Measurements from ENCODE around the gene C6. TPM values are rescaled to one million over a fixed set of nuclear protein-coding genes. Genes with fewer than 3 reads are reported as not detected.
"Not testable (repeated sequence)": the region's sequence is repeated elsewhere in the genome, so short reads cannot be mapped to it uniquely, and the experiment has no call there.

Gene C6
- polyA plus RNA-seq, 1 donor (not counting 4 experiments of a cell fraction or from before 2014, with no cell fraction given), result not detected

- H3K9me3 ChIP-seq (ENCODE audit: control insufficient read depth, low read depth, low read length), result no peaks in the 10 kb centered on the region
- H3K4me1 ChIP-seq (ENCODE audit: control insufficient read depth, extremely low read depth, insufficient read depth, low read length), result no peaks in the 10 kb centered on the region
- no peak overlapping the region for H3K4me3 ChIP-seq (ENCODE audit: control insufficient read depth in 2 of 3, extremely low read depth in 1 of 3, insufficient read depth in 2 of 3, low read depth in 1 of 3, low read length in 3 of 3)
- H3K4me2 ChIP-seq (ENCODE audit: control insufficient read depth, extremely low read depth, insufficient read depth, low read depth, low read length), result no peak overlapping the region
- no peak overlapping the region for H3K9ac ChIP-seq (ENCODE audit: control insufficient read depth, extremely low read depth, insufficient read depth, low read length)
- DNase-seq (ENCODE audit: low read depth, low spot score) (no peak), FAIRE-seq (no peak)
- H4K20me1 ChIP-seq (ENCODE audit: control insufficient read depth, extremely low read depth, insufficient read depth, low read length), result no peaks in the 10 kb centered on the region
- dilution Hi-C loops (cut with MboI; ENCODE audit: extremely low pct_ligation_motif_present, low sequenced_read_pairs), result no loop called here
- no peaks in the 10 kb centered on the region for H3K9me1 ChIP-seq (ENCODE audit: control insufficient read depth, extremely low read depth, insufficient read depth, low read length)
- TF ChIP-seq, protein P1, sequence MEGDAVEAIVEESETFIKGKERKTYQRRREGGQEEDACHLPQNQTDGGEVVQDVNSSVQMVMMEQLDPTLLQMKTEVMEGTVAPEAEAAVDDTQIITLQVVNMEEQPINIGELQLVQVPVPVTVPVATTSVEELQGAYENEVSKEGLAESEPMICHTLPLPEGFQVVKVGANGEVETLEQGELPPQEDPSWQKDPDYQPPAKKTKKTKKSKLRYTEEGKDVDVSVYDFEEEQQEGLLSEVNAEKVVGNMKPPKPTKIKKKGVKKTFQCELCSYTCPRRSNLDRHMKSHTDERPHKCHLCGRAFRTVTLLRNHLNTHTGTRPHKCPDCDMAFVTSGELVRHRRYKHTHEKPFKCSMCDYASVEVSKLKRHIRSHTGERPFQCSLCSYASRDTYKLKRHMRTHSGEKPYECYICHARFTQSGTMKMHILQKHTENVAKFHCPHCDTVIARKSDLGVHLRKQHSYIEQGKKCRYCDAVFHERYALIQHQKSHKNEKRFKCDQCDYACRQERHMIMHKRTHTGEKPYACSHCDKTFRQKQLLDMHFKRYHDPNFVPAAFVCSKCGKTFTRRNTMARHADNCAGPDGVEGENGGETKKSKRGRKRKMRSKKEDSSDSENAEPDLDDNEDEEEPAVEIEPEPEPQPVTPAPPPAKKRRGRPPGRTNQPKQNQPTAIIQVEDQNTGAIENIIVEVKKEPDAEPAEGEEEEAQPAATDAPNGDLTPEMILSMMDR (optimal IDR thresholded peaks at IDR 0.05 in 1 of 3, IDR thresholded peaks at IDR 0.05 in 1 of 3, conservative IDR thresholded peaks at IDR 0.05 in 1 of 3; ENCODE audit: extremely low read depth in 1 of 3, insufficient read depth in 2 of 3, low read length in 3 of 3), result no peak
- TF ChIP-seq EZH2 (IDR thresholded peaks at IDR 0.05; ENCODE audit: low read length), result no peak
- no peaks in the 10 kb centered on the region for H3K36me3 ChIP-seq (ENCODE audit: control insufficient read depth in 2 of 2, extremely low read depth in 1 of 2, insufficient read depth in 2 of 2, low read length in 2 of 2)
- no peaks in the 10 kb centered on the region for H3K27me3 ChIP-seq (ENCODE audit: control insufficient read depth, extremely low read depth, insufficient read depth, low read length)
- H3K79me2 ChIP-seq (ENCODE audit: control insufficient read depth, insufficient read depth, low read length), result no peaks in the 10 kb centered on the region
- H3K27ac ChIP-seq (ENCODE audit: control insufficient read depth, insufficient read depth, low read length), result no peak overlapping the region
- no peak overlapping the region for H2AFZ ChIP-seq (ENCODE audit: control insufficient read depth, low read length)
Measured at GRCh38 chr5:41234475-41234874, 21.1 kb upstream of the C6 start.

DNA sequence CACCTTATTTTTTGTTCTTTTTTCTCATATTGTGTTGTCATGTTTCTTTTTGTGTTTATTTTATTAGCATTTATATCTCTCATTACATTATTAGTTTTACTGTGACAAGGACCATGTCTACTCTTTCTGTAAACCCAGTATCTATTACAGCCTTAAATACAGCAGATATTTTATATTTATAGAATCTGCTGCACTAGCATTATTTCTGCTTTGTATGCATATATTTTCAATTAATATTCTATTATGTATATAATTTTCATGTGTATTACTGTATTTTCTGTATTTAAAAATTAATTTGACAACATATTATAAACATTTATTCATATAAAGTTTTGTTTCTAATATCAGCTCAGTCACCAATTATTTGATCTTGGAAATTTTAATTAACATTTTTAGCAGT is 19.5 kb upstream of the C6 start:
- no peaks in the 10 kb centered on the region for H3K4me1 ChIP-seq (ENCODE audit: control insufficient read depth, extremely low read depth, insufficient read depth, low read length)
- H3K9me1 ChIP-seq (ENCODE audit: control insufficient read depth, extremely low read depth, insufficient read depth, low read length), result no peaks in the 10 kb centered on the region
- no peaks in the 10 kb centered on the region for H3K79me2 ChIP-seq (ENCODE audit: control insufficient read depth, insufficient read depth, low read length)
- H3K4me2 ChIP-seq (ENCODE audit: control insufficient read depth, extremely low read depth, insufficient read depth, low read depth, low read length), result no peak overlapping the region
- no peak overlapping the region for H3K4me3 ChIP-seq (ENCODE audit: control insufficient read depth in 2 of 3, extremely low read depth in 1 of 3, insufficient read depth in 2 of 3, low read depth in 1 of 3, low read length in 3 of 3)
- no peak overlapping the region for H2AFZ ChIP-seq (ENCODE audit: control insufficient read depth, low read length)
- no peak for TF ChIP-seq EZH2 (IDR thresholded peaks at IDR 0.05; ENCODE audit: low read length)
- TF ChIP-seq, protein P1 (optimal IDR thresholded peaks at IDR 0.05 in 1 of 3, IDR thresholded peaks at IDR 0.05 in 1 of 3, conservative IDR thresholded peaks at IDR 0.05 in 1 of 3; ENCODE audit: extremely low read depth in 1 of 3, insufficient read depth in 2 of 3, low read length in 3 of 3), result no peak
- dilution Hi-C loops (cut with MboI; ENCODE audit: extremely low pct_ligation_motif_present, low sequenced_read_pairs), result no loop called here
- H3K27ac ChIP-seq (ENCODE audit: control insufficient read depth, insufficient read depth, low read length), result no peak overlapping the region
- H3K9me3 ChIP-seq (ENCODE audit: control insufficient read depth, low read depth, low read length), result no peaks in the 10 kb centered on the region
- H4K20me1 ChIP-seq (ENCODE audit: control insufficient read depth, extremely low read depth, insufficient read depth, low read length), result no peaks in the 10 kb centered on the region
- H3K9ac ChIP-seq (ENCODE audit: control insufficient read depth, extremely low read depth, insufficient read depth, low read length), result no peak overlapping the region
- no peak for DNase-seq (ENCODE audit: low read depth, low spot score)
- H3K27me3 ChIP-seq (ENCODE audit: control insufficient read depth, extremely low read depth, insufficient read depth, low read length), result no peaks in the 10 kb centered on the region
- no peak for FAIRE-seq
- H3K36me3 ChIP-seq (ENCODE audit: control insufficient read depth in 2 of 2, extremely low read depth in 1 of 2, insufficient read depth in 2 of 2, low read length in 2 of 2), result no peaks in the 10 kb centered on the region

GRCh38 chr5:41230276-41230675 is 16.9 kb upstream of the C6 start:
- DNase-seq (ENCODE audit: low read depth, low spot score); H3K36me3 ChIP-seq (ENCODE audit: control insufficient read depth in 2 of 2, extremely low read depth in 1 of 2, insufficient read depth in 2 of 2, low read length in 2 of 2); FAIRE-seq; H3K27me3 ChIP-seq (ENCODE audit: control insufficient read depth, extremely low read depth, insufficient read depth, low read length); H3K4me3 ChIP-seq (ENCODE audit: control insufficient read depth in 2 of 3, extremely low read depth in 1 of 3, insufficient read depth in 2 of 3, low read depth in 1 of 3, low read length in 3 of 3); H3K4me1 ChIP-seq (ENCODE audit: control insufficient read depth, extremely low read depth, insufficient read depth, low read length); H2AFZ ChIP-seq (ENCODE audit: control insufficient read depth, low read length); H3K9ac ChIP-seq (ENCODE audit: control insufficient read depth, extremely low read depth, insufficient read depth, low read length); H3K9me1 ChIP-seq (ENCODE audit: control insufficient read depth, extremely low read depth, insufficient read depth, low read length); H3K27ac ChIP-seq (ENCODE audit: control insufficient read depth, insufficient read depth, low read length); H3K79me2 ChIP-seq (ENCODE audit: control insufficient read depth, insufficient read depth, low read length); dilution Hi-C loops (cut with MboI; ENCODE audit: extremely low pct_ligation_motif_present, low sequenced_read_pairs); H4K20me1 ChIP-seq (ENCODE audit: control insufficient read depth, extremely low read depth, insufficient read depth, low read length); H3K9me3 ChIP-seq (ENCODE audit: control insufficient read depth, low read depth, low read length); H3K4me2 ChIP-seq (ENCODE audit: control insufficient read depth, extremely low read depth, insufficient read depth, low read depth, low read length): not testable (repeated sequence)

Measured in keratinocyte (primary cell).